ENCODE results near the gene GDAP1L1. TPM values are rescaled to one million over a fixed set of nuclear protein-coding genes. Genes with fewer than 3 reads are reported as not detected.
A peak's percentile ranks its signal among the peaks of the same experiment; 100 is the strongest.

GDAP1L1 gene
- total RNA-seq, result not detected

GRCh38 chr20:44247131-44247571 lies at the start of gene GDAP1L1:
TSS of gene GDAP1L1 (plus strand) at chr20:44247308. CDS start at chr20:44247335, 27 bp downstream.
- peaks cover 27% of the 10 kb centered on the region for H3K27me3 ChIP-seq (ENCODE audit: insufficient read depth, low read length)
- H3K4me1 ChIP-seq (ENCODE audit: insufficient read depth, low read length), result no peaks in the 10 kb centered on the region
- H3K9me3 ChIP-seq (ENCODE audit: low read depth, low read length), result no peaks in the 10 kb centered on the region
- no peak within 1 kb of the TSS for H3K4me3 ChIP-seq (ENCODE audit: low read length)

- no peak overlapping the region for H3K4me3 ChIP-seq (ENCODE audit: low read length)
- no peaks in the 10 kb centered on the region for H3K27me3 ChIP-seq (ENCODE audit: insufficient read depth, low read length)
- H3K9me3 ChIP-seq (ENCODE audit: low read depth, low read length), result no peaks in the 10 kb centered on the region
- peaks cover 5% of the 10 kb centered on the region for H3K4me1 ChIP-seq (ENCODE audit: insufficient read depth, low read length)
These were observed 48.2 kb upstream of the GDAP1L1 start for GRCh38 chr20:44198872-44199271.

DNA sequence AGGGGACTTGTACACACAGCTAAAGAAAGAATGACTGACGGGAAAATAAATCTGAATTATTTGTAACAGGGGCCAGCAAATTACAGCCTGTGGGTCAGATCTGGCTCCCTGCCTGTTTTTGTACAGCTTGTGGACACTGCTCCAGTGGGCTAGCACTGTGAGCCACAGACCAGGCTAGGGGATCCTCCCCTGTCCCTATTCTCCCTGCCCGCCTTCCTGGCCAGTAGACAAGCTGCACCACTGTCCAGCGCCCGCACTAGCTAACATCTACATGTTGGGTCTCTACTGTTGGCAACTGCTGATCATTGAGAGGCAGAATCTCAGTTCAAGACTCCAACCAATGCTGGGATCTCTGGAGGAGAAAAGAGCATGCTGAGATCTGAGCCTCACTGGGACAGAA lies 47.2 kb upstream of the GDAP1L1 start:
- Histone ChIP-seq H3K9me3 (ENCODE audit: low read depth, low read length) (no peaks in the 10 kb centered on the region), H3K4me1 (ENCODE audit: insufficient read depth, low read length) (peaks cover 11% of the 10 kb centered on the region), H3K27me3 (ENCODE audit: insufficient read depth, low read length) (no peaks in the 10 kb centered on the region), H3K4me3 (ENCODE audit: low read length) (no peak overlapping the region)

DNA sequence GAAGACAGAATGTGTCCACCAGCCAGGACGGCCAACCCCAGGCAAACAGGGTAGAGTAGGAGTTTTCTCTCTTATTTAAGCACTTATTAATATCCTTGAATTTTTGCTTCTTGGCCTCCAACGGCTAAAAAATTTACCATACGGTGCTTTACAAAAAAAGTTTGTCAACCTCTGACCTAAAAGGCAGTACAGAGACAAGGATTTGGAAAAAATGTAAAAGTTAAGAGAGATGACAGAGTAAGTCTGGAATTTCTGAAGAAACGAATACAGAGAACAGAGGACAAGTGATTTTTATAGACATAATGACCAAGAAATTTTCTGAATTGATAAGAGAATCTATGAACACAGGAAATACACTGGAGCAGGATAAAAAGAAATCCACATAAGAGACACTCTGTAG lies 46.7 kb upstream of the GDAP1L1 start:
- Histone ChIP-seq H3K9me3 (ENCODE audit: low read depth, low read length) (no peaks in the 10 kb centered on the region), H3K4me1 (ENCODE audit: insufficient read depth, low read length) (peaks cover 11% of the 10 kb centered on the region), H3K27me3 (ENCODE audit: insufficient read depth, low read length) (no peaks in the 10 kb centered on the region), H3K4me3 (ENCODE audit: low read length) (no peak overlapping the region)

- H3K4me3 ChIP-seq (ENCODE audit: low read length), result no peak overlapping the region
- peaks cover 11% of the 10 kb centered on the region for H3K4me1 ChIP-seq (ENCODE audit: insufficient read depth, low read length)
- no peaks in the 10 kb centered on the region for H3K9me3 ChIP-seq (ENCODE audit: low read depth, low read length)
- H3K27me3 ChIP-seq (ENCODE audit: insufficient read depth, low read length), result no peaks in the 10 kb centered on the region
These were observed 46.1 kb upstream of the GDAP1L1 start for GRCh38 chr20:44200983-44201382.

DNA sequence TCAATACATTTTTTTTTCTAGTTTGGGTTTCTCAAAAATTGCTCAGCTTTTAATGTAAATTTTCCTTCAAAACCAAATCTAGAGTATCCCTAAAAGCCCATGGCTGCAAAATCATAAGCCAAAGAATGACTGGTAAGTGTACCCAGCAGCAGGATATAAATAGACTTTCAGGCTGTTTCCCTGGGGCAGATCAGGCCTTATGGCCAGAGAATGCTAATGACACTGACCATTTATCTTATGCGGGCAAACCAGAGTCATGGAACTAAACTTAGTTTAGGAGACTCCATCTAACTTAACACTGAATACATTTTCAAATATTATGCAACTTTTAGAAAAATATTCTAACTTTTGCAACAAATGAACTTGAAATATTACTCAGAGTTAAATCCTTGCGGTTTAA lies 43.9 kb upstream of the GDAP1L1 start:
- Histone ChIP-seq H3K9me3 (ENCODE audit: low read depth, low read length) (no peaks in the 10 kb centered on the region), H3K4me1 (ENCODE audit: insufficient read depth, low read length) (peaks cover 14% of the 10 kb centered on the region), H3K4me3 (ENCODE audit: low read length) (no peak overlapping the region), H3K27me3 (ENCODE audit: insufficient read depth, low read length) (no peaks in the 10 kb centered on the region)

DNA sequence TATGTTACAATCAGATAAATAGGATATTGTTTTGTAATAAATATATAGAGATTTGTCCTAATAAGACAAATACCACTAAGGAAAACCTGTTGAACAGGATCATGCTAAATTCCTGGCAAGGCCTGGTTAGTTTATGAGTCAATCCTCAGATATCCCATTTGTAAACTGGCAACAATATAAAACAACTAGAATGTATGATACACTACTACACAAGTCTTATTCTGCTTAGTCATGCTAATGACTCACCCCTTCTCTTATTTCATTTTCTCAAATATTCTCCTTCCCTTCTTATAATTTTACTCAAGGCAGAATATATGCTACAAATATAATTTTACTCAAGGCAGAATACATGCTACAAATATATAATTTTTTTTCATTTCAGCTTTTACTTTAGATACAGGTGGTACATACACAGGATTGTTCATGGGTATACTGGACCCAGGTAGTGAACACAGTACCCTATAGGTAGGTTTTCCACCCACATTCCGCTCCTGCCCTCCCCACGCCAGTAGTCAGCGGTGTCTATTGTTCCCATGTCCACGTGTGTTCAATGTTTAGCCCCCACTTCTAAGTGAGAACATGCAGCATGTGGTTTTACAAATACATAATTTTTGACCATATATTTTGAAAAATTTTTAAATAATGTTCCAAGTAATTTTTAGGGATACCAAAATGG lies 42.8 kb upstream of the GDAP1L1 start:
- Histone ChIP-seq H3K9me3 (ENCODE audit: low read depth, low read length) (no peaks in the 10 kb centered on the region), H3K4me3 (ENCODE audit: low read length) (no peak overlapping the region), H3K27me3 (ENCODE audit: insufficient read depth, low read length) (no peaks in the 10 kb centered on the region), H3K4me1 (ENCODE audit: insufficient read depth, low read length) (peaks cover 25% of the 10 kb centered on the region)

DNA sequence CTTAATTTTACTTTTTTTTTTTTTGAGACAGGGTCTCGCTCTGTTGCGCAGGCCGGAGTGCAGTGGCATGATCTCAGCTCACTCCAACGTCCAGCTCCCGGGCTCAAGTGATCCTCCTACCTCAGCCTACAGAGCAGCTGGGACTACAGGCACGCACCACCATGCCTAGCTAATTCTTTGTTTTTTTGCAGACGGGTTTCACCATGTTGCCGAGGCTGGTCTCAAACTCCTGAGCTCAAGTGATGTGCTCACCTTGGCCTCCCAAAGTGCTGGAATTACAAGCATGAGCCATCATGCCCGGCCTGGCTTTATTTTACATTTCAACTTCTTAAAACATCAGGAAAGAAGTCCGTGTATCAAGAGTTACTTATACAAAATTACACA lies 42.3 kb upstream of the GDAP1L1 start:
- Histone ChIP-seq H3K27me3 (ENCODE audit: insufficient read depth, low read length) (no peaks in the 10 kb centered on the region), H3K4me3 (ENCODE audit: low read length) (no peak overlapping the region), H3K4me1 (ENCODE audit: insufficient read depth, low read length) (peaks cover 28% of the 10 kb centered on the region), H3K9me3 (ENCODE audit: low read depth, low read length) (no peaks in the 10 kb centered on the region)

- Histone ChIP-seq H3K27me3 (ENCODE audit: insufficient read depth, low read length) (no peaks in the 10 kb centered on the region), H3K4me3 (ENCODE audit: low read length) (no peak overlapping the region), H3K4me1 (ENCODE audit: insufficient read depth, low read length) (peaks cover 29% of the 10 kb centered on the region), H3K9me3 (ENCODE audit: low read depth, low read length) (no peaks in the 10 kb centered on the region)
These were observed 41.0 kb upstream of the GDAP1L1 start for GRCh38 chr20:44206132-44206531.

GRCh38 chr20:44207126-44207723 lies 39.9 kb upstream of the GDAP1L1 start:
- Histone ChIP-seq H3K27me3 (ENCODE audit: insufficient read depth, low read length) (no peaks in the 10 kb centered on the region), H3K4me3 (ENCODE audit: low read length) (no peak overlapping the region), H3K9me3 (ENCODE audit: low read depth, low read length) (no peaks in the 10 kb centered on the region), H3K4me1 (ENCODE audit: insufficient read depth, low read length) (peaks cover 40% of the 10 kb centered on the region)

- Histone ChIP-seq H3K27me3 (ENCODE audit: insufficient read depth, low read length) (no peaks in the 10 kb centered on the region), H3K4me3 (ENCODE audit: low read length) (no peak overlapping the region)
These were observed 38.9 kb upstream of the GDAP1L1 start for GRCh38 chr20:44208165-44208564.

DNA sequence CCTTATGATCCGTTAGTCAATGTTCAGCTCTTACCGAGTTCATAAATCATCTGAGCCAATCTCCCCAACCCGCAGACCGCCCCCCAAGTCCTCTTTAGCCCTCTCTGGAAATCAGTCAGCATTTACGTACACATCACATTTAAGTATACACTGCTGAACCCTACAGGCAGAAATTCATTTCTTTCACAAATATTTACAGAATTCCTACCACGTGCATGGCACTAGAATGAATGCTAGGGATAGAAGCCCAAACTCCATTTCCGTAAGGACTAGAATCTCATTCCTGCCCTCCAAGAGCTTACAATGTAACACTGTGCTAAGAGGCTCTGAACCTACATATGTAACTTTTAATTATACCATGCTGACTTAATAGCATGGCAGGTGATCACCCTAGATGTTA lies 38.3 kb upstream of the GDAP1L1 start:
- H3K4me1 ChIP-seq (ENCODE audit: insufficient read depth, low read length), result peaks cover 44% of the 10 kb centered on the region
- no peak overlapping the region for H3K4me3 ChIP-seq (ENCODE audit: low read length)
- H3K9me3 ChIP-seq (ENCODE audit: low read depth, low read length), result no peaks in the 10 kb centered on the region
- no peaks in the 10 kb centered on the region for H3K27me3 ChIP-seq (ENCODE audit: insufficient read depth, low read length)

More at GRCh38 chr20:44208165-44208564, 38.9 kb upstream of the GDAP1L1 start:
- peaks cover 44% of the 10 kb centered on the region for H3K4me1 ChIP-seq (ENCODE audit: insufficient read depth, low read length)
- no peaks in the 10 kb centered on the region for H3K9me3 ChIP-seq (ENCODE audit: low read depth, low read length)

DNA sequence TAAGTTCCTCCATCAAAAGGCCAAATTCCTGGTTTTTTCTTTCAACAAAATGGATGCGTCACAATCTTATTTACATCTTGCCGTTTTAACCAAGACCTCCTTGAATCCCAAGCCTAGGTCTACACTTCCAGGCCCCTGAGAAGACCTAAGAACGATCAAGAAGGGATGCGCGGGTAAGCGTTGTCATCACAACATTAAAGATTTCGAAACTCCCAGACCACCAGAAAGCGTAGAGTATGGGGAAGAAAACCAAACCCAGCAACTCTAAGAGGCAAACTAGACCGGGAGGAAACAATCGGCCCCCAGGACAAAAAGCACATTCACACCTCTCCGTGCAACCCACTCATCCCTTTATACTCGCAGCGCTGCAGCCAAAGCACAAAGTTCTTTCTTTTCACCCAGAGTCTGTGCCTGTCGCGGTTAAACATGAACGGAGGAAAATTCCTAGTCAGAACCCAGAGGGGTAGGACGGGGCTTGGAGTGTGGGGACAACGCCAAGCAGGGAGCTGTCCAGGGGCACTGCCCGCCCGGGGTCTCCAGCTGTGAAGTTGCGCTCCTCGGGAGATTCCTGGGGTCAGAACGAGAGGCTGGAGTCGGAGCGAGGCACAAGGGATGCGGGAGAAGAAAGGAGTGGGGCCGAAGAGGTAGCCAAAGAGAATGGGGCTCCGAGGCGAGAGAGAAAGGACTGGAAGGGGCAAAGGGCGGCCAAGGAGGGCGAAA lies 37.3 kb upstream of the GDAP1L1 start:
- peaks cover 39% of the 10 kb centered on the region for H3K4me1 ChIP-seq (ENCODE audit: insufficient read depth, low read length)
- H3K27me3 ChIP-seq (ENCODE audit: insufficient read depth, low read length), result no peaks in the 10 kb centered on the region
- H3K4me3 ChIP-seq (ENCODE audit: low read length), result peak overlapping the region; percentile 68

DNA sequence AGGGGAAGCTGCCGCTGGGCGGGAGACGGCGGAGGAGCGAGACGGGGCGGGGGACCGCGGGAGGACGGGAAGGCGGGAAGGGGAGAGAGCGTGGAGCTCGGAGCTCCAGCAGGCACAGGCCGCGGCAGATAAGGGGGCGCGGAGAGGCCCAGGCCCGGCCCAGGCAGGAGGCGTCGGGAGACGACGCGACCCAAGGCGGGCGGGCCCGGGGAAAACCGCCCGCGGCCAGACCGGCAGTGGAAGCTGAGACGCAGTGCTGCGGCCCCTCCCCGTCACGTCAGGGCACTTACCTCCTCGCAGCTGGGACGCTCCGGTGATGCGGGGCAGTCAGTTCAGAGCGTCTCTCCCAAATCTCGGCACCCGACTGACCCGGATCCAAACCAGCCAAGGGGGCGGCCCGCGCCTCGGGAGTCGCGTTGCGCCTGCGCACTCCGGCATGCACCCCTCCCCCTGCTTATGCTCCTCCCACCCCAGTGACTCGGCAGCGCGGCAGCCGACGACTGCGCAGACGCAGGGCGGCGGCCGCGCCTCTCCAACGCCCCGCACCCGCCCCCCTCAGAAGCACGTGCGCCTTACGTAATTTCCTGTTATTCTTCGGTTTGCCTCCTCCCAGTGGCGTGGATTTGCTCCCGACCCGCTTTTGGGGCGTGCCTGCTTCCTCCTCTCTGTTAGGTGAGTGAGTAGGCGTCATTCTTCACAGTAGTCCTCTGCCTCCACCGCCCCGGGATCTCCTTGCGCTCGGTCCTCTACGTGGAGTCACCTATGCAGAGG lies 36.5 kb upstream of the GDAP1L1 start, which contains the start of gene OSER1:
Gene OSER1, minus strand, starts transcription at position 366 of the 771 bp plus-strand sequence. CDS start 3,814 bp downstream, outside the sequence.
- no peaks in the 10 kb centered on the region for H3K27me3 ChIP-seq (ENCODE audit: insufficient read depth, low read length)
- H3K4me3 ChIP-seq (ENCODE audit: low read length), result peak within 1 kb of the TSS; percentile 68
- H3K4me1 ChIP-seq (ENCODE audit: insufficient read depth, low read length), result peaks cover 45% of the 10 kb centered on the region
- H3K9me3 ChIP-seq (ENCODE audit: low read depth, low read length), result no peaks in the 10 kb centered on the region

More for the DNA sequence above, 37.3 kb upstream of the GDAP1L1 start:
- H3K9me3 ChIP-seq (ENCODE audit: low read depth, low read length), result no peaks in the 10 kb centered on the region

Measured in mononuclear cell (primary cell).